ENCODE results near the gene IGSF3.
"Not testable (repeated sequence)": the region's sequence is repeated elsewhere in the genome, so short reads cannot be mapped to it uniquely, and the experiment has no call there.

DNA sequence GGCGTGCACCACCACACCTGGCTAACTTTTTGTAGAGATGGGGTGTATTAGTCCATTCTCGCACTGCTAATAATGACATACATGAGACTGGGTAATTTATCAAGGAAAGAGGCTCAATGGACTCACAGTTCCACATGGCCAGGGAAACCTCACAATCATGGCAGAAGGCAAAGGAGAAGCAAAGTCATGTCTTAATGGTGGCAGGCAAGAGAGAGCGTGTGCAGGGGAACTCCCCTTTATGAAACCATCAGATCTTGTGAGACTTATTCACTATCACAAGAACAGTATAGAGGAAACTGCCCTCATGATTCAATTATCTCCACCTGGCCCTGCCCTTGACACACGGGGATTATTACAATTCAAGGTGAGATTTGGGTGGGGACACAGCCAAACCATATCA, 105.1 kb downstream of the IGSF3 start:
- TF ChIP-seq, protein P1, sequence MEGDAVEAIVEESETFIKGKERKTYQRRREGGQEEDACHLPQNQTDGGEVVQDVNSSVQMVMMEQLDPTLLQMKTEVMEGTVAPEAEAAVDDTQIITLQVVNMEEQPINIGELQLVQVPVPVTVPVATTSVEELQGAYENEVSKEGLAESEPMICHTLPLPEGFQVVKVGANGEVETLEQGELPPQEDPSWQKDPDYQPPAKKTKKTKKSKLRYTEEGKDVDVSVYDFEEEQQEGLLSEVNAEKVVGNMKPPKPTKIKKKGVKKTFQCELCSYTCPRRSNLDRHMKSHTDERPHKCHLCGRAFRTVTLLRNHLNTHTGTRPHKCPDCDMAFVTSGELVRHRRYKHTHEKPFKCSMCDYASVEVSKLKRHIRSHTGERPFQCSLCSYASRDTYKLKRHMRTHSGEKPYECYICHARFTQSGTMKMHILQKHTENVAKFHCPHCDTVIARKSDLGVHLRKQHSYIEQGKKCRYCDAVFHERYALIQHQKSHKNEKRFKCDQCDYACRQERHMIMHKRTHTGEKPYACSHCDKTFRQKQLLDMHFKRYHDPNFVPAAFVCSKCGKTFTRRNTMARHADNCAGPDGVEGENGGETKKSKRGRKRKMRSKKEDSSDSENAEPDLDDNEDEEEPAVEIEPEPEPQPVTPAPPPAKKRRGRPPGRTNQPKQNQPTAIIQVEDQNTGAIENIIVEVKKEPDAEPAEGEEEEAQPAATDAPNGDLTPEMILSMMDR (IDR thresholded peaks at IDR 0.05): not testable (repeated sequence)
- TF ChIP-seq POLR2A, EP300 (IDR thresholded peaks at IDR 0.05): not testable (repeated sequence)
